ENCODE measurements around the gene NUMB.

Gene NUMB

DNA sequence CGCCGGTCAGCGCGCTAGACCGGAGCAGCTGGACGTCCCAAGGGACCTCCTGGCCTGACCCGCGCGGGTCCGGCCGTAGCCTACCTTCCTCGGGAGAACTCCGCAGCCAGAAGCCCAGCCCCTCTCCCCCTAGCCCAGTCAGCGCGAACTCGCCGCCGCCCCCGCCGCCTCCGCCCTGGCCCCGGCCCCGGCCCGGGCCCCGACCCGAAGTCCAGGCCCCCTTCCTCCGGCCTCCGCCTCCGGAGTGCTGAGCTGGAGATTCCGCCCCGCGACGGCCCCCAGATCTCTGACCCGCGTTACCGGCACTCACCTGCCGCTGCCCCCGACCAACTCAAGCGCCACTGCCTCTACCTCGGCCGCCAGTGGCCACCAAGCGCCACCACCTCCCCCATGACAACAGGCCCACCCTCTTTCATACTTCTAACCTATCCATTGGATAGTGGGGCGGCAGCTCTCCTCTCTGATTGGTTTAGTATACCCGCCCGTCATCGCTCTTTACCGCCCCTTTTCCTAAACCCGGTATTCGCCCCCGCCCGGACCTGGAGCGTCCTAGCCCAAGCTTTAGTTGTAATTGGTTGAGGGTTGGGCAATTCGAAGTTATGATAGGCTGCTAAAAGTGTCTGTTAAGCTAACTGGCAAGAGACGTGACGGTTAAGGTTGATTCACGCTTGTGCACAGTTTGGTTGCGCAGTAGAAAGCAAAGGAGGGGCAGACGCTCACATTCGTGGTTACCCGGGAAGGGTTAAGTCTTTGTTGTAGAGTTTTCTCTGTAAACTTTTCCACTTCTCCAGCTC lies at the start of gene NUMB:
NUMB (minus strand) TSS at position 364 of the 794 bp plus-strand sequence. CDS start 102,795 bp downstream, outside the sequence.
- peak; percentile 99 for FAIRE-seq

DNA sequence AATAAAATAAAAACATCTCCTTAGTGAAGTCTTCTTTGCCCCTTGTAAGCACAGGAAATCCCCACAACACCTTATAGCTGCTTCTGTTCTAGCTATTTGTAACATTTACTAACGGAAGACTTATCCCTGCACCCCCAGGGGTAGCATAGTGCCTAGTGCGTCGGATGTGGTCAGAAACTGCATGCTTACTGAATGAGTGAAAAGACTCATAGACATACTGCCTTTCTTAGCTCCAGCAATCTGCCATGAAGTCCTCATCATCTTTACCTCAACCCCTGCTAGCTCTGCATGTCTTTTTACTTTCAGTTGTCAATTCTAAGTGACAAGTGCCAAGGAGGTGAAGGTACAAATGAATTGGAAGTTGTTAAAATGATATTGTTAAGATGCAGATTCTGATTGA lies 45.3 kb upstream of the NUMB start:
- FAIRE-seq = no peak

DNA sequence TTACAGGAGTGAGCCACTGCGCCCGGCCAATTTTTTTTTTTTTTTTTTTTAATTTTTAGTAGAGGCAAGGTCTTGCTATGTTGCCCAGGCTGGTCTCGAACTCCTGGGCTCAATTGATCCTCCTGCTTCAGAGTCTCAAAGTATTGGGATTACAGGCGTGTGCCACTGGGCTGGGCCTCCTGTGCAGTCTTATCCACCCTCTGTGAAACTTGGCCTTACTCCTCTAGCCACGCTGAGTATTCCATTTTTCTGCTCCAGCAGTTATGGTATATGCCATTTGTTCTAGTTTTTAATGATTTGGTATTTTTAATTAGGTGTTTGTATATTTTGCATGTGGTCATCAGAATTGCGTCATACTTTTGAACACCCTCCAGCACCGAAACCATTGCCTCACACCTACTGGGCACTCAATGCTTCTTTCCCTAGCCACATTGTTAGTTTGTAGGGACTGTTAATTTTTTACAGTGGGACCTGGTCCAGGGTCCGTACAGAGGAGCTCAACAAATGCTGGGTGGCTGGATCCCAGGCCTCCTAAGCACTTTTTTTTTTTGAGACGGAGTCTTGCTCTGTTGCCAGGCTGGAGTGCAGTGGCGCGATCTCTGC lies 43.8 kb upstream of the NUMB start:
- no peak for FAIRE-seq

GRCh38 chr14:73500360-73500759 lies 42.0 kb upstream of the NUMB start:
- no peak for FAIRE-seq

- no peak for FAIRE-seq
These were observed 36.2 kb upstream of the NUMB start for GRCh38 chr14:73494593-73494992.

- FAIRE-seq = no peak
These were observed 34.3 kb upstream of the NUMB start for GRCh38 chr14:73492670-73493069.

GRCh38 chr14:73492043-73492552 lies 33.8 kb upstream of the NUMB start:
- FAIRE-seq = no peak

DNA sequence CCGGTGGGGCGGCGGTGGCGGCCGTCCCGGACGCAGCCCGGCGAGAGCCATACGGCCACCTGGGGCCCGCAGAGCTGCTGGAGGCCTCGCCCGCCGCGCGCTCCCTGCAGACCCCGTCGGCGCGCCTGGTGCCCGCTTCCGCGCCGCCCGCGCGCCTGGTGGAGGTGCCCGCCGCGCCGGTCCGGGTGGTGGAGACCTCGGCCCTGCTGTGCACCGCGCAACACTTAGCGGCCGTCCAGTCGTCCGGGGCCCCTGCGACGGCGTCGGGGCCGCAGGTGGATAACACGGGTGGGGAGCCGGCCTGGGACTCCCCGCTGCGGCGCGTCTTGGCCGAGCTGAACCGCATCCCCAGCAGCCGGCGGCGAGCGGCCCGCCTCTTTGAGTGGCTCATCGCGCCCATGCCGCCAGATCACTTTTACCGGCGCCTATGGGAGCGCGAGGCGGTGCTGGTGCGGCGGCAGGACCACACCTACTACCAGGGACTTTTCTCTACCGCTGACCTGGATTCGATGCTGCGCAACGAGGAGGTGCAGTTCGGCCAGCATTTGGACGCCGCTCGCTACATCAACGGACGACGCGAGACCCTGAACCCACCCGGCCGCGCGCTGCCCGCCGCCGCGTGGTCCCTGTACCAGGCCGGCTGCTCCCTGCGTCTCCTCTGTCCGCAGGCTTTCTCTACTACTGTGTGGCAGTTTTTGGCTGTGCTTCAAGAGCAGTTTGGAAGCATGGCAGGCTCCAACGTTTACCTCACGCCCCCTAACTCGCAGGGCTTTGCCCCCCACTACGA lies 33.1 kb upstream of the NUMB start:
- FAIRE-seq = no peak

DNA sequence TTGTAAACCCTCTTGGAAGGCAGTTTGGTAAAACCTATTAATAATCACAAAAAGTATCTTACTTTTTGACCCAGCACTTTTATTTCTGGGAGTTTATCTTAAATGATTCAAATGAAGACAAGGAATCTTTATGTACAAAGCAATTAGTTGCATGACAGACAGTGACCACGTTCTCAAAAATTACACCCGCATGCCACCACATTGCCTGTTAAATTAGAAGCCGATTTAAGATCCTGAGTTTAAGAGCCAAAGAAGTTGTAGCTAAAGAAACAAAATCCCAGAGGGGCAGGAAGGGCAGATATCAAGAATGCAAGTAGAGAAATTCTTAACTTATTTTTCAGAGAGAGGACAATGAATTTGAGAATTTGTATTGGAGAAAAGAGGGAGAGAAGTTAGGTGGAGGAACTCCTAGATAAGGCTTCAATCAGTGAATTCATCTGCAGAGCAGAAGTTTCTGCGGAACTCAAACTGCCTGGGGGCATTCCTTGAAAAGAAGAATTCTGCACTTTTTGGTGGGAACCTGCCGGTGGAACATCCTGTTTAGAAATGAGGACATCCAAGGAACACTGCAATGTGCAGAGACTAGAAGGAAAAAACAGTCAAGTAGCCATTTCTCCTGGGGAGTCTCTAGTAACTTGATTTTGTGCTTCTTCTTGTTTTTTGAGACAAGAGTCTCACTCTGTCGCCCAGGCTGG lies 31.3 kb upstream of the NUMB start:
- FAIRE-seq = no peak

DNA sequence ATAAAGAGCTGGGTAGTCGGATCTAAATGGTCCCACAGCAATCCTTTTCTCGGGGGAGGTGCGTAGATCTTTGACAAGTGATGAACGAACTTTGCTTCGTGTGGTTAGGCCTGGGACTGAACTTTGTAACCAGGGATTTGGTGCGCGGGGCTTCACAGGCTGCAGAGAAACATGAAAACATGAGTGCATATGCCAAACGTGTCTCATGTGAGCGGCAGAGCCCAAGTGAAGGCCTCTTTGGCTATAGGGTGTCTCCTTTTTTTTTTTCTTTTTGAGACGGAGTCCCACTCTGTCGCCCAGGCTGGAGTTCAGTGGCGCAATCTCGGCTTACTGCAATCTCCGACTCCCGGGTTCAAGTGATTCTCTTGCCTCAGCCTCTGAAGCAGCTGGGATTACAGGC lies 20.3 kb upstream of the NUMB start:
- FAIRE-seq = no peak

- no peak for FAIRE-seq
These were observed 19.4 kb upstream of the NUMB start for GRCh38 chr14:73477618-73478266.

DNA sequence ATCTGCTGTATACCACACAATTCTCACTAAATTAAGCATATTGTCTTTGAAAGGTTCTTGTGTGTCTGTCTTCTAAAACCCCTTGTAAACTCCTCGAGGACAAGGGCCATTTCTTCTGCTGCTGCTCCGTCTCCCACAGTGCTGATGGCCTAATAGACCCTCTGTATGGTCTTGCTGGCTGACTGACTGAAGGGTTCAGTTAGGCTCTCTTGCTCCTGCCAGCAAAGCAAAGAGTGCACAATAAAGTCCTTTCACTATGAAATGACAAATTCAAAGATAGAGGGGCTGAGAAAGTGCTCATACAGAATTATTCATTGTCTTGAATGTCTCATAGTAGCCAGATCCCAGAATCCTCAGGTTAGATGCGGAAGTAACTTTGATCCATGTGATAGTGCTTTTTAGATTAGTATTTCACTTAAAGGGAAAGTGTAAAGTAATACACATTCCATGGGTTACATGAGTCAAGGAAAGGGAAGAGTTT lies 18.1 kb upstream of the NUMB start:
- FAIRE-seq = no peak

GRCh38 chr14:73474952-73475351 lies 16.6 kb upstream of the NUMB start:
- FAIRE-seq = no peak

GRCh38 chr14:73472185-73473114 lies 14.1 kb upstream of the NUMB start:
- FAIRE-seq = peak; percentile 94

DNA sequence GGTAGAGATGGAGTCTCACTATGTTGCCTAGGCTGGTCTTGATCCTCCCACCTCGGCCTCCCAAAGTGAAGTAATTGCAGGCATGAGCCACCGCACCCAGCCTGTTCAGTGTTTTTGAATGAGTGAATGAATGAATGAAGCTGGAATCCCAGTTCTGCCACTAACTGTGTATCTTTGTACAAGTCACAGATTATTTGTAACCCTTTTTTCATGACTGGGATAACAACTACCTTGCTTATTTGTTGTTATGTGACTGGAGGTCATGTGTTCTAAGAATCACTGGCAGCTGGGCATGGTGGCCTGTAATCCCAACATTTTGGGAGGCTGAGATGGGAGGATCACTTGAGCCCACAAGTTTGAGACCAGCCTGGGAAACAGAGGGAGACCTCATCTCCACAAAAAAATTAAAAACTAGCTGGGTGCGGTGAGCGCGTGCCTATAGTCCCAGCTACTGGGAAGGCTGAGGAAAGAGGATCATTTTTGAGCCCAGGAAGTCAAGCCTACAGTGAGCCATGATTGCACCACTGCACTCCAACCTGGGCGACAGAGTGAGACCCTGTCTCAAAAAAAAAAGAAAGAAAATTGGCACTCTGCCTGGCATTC lies 13.3 kb upstream of the NUMB start:
- FAIRE-seq = no peak

GRCh38 chr14:73468828-73469375 lies 10.6 kb upstream of the NUMB start:
- no peak for FAIRE-seq

- no peak for FAIRE-seq
These were observed 9.5 kb upstream of the NUMB start for GRCh38 chr14:73467800-73468199.

GRCh38 chr14:73467377-73467776 lies 9.0 kb upstream of the NUMB start:
- no peak for FAIRE-seq

- FAIRE-seq = no peak
These were observed 8.5 kb upstream of the NUMB start for GRCh38 chr14:73466861-73467260.

DNA sequence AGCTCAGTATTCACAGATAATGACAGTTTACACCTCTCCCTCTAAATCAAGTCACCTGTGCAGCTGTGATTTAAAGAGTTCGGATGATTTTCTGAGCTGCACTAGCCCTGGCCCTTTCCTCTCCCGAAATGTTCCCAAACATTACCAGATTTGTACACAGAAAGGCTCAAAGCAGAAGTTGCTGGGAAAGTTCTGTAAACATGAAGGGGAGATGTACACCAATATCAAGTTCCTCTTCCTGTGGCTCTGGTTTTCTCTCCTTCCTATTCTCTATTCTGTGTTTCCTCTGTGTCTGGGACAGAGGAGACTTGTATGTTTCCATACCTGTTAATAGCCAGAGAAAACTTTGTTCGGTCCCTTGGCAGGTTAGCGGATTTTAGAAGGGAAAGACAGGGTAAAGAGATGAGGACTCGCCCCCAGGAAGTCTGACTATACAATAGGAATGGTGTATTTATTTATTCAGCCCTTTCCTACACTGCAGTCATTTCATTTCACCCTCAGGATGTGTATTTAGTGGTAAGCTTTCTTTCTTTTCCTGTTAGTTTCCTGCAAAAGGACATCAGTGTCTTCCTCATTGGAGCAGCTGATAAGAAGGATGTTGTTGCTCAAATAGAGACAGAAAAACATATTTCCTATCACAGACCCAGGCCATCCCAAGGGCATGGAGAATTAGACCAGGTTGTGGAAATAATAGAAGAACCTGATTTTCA lies 7.6 kb upstream of the NUMB start:
- FAIRE-seq = no peak
